Colonic mucosa (tissue), 4 donors: Measurements from ENCODE around the gene DSG1. TPM values are rescaled to one million over a fixed set of nuclear protein-coding genes. Genes with fewer than 3 reads are reported as not detected.

Experiments used
- DNase-seq: peaks from one replicate; pipeline ENCODE4 v3.0.0-alpha.2; 2020
- H3K27ac ChIP-seq: fragments of 200-600 bp; one replicate; pipeline ENCODE4 v1.8.0; 2021
- H3K27me3 ChIP-seq: fragments of 200-600 bp; one replicate; pipeline ENCODE4 v1.8.0; 2021
- H3K36me3 ChIP-seq: fragments of 200-600 bp; one replicate; pipeline ENCODE4 v1.8.0; 2021
- H3K4me1 ChIP-seq: fragments of 200-600 bp; one replicate; pipeline ENCODE4 v1.8.0; 2021; ENCODE audit warnings: mild to moderate bottlenecking
- H3K4me3 ChIP-seq: fragments of 200-600 bp; one replicate; pipeline ENCODE4 v1.8.0; 2021
- H3K9ac ChIP-seq, 2 donors: one replicate each; pipeline ENCODE4 v1.7.0; 2013; ENCODE audit warnings: control low read depth in 2 of 2, low read depth in 2 of 2, low read length in 2 of 2
- H3K9me3 ChIP-seq: fragments of 200-600 bp; one replicate; pipeline ENCODE4 v1.8.0; 2021
- CTCF ChIP-seq: fragments of 200-600 bp; IDR thresholded peaks from one replicate; pipeline ENCODE4 v1.8.0; 2022; ENCODE audit warnings: antibody characterized with exemption, mild to moderate bottlenecking
- intact Hi-C: fragments of 100-400 bp; cut with DNase I; formaldehyde crosslinking; loops from one replicate; pipeline ENCODE4 v1.14.1; 2022
- total RNA-seq, 2 donors: library from RNA; stranded (reverse); fragmentation: NEBNext Ultra II Directional in 1 of 2; extraction: Animal tissue kit (Norgen Biotek cat#: 25700) in 1 of 2; gene quantifications; one replicate each; pipeline ENCODE4 v1.2.1, GENCODE V29; 2021
- donor health status: healthy.
- donor health status: DM: no; HTN: no; CAD: no.
- donor health status: DM: no; HTN: no; CAD: no.

Gene DSG1
- total RNA-seq, 2 donors from 2014 or later = not detected

GRCh38 chr18:31369478-31369877 lies 51.5 kb downstream of the DSG1 start:
- Histone ChIP-seq H3K27me3 (no peaks in the 10 kb centered on the region), H3K4me3 (no peak overlapping the region), H3K36me3 (no peaks in the 10 kb centered on the region), H3K9ac (no peak overlapping the region), H3K27ac (no peak overlapping the region), H3K9me3 (no peaks in the 10 kb centered on the region), H3K4me1 (no peaks in the 10 kb centered on the region)
- no peak for DNase-seq
- intact Hi-C loops = no loop called here
- TF ChIP-seq CTCF = no peak

- no peak for DNase-seq
- H3K4me1 ChIP-seq = no peaks in the 10 kb centered on the region
- no peak overlapping the region for H3K4me3 ChIP-seq
- no peaks in the 10 kb centered on the region for H3K9me3 ChIP-seq
- TF ChIP-seq CTCF = no peak
- H3K9ac ChIP-seq = no peak overlapping the region
- intact Hi-C loops = no loop called here
- no peak overlapping the region for H3K27ac ChIP-seq
- no peaks in the 10 kb centered on the region for H3K27me3 ChIP-seq
- H3K36me3 ChIP-seq = no peaks in the 10 kb centered on the region
These were observed 54.0 kb downstream of the DSG1 start for GRCh38 chr18:31371989-31372388.

GRCh38 chr18:31373641-31374040 lies 55.7 kb downstream of the DSG1 start:
- no peaks in the 10 kb centered on the region for H3K9me3 ChIP-seq

GRCh38 chr18:31376477-31376876 lies 58.5 kb downstream of the DSG1 start, which contains the start of gene DSG4:
TSS of gene DSG4 (plus strand) at chr18:31376777. CDS start at chr18:31376912, 135 bp downstream.
- Histone ChIP-seq H3K4me1 (no peaks in the 10 kb centered on the region), H3K4me3 (no peak within 1 kb of the TSS), H3K36me3 (no peaks in the 10 kb centered on the region), H3K9ac (no peak within 1 kb of the TSS), H3K27ac (no peak within 1 kb of the TSS), H3K9me3 (no peaks in the 10 kb centered on the region), H3K27me3 (no peaks in the 10 kb centered on the region)
- no peak for TF ChIP-seq CTCF
- intact Hi-C loops = no loop called here
- DNase-seq = no peak

More at GRCh38 chr18:31373641-31374040, 55.7 kb downstream of the DSG1 start:
- Histone ChIP-seq H3K36me3 (no peaks in the 10 kb centered on the region), H3K4me3 (no peak overlapping the region), H3K4me1 (no peaks in the 10 kb centered on the region), H3K9ac (no peak overlapping the region), H3K27ac (no peak overlapping the region), H3K27me3 (no peaks in the 10 kb centered on the region)
- no peak for DNase-seq
- no peak for TF ChIP-seq CTCF
- intact Hi-C loops = no loop called here

- Histone ChIP-seq H3K27ac (no peak overlapping the region), H3K4me1 (no peaks in the 10 kb centered on the region), H3K9ac (no peak overlapping the region), H3K27me3 (no peaks in the 10 kb centered on the region), H3K4me3 (no peak overlapping the region), H3K36me3 (no peaks in the 10 kb centered on the region), H3K9me3 (no peaks in the 10 kb centered on the region)
- intact Hi-C loops = no loop called here
- no peak for TF ChIP-seq CTCF
- DNase-seq = no peak
These were observed 63.0 kb downstream of the DSG1 start for GRCh38 chr18:31380912-31381311.
